SHP77 (cell line): Measurements from ENCODE around the gene EML6.

Experiments
- DNase-seq, 2 experiments: peaks; one replicate each; lab custom pipeline; 2025; lab: John Stamatoyannopoulos, UW

EML6 gene

GRCh38 chr2:54945391-54946219, 222.1 kb downstream of the EML6 start:
- DNase-seq = no peak

- DNase-seq = no peak
These were observed 222.9 kb downstream of the EML6 start for GRCh38 chr2:54946220-54946805.

- DNase-seq = no peak
These were observed 223.7 kb downstream of the EML6 start for GRCh38 chr2:54947136-54947535.

GRCh38 chr2:54947646-54948045, 224.2 kb downstream of the EML6 start:
- DNase-seq = no peak

- no peak for DNase-seq
These were observed 224.7 kb downstream of the EML6 start for GRCh38 chr2:54948120-54948519.

- DNase-seq = no peak
These were observed 226.0 kb downstream of the EML6 start for GRCh38 chr2:54949431-54949830.

GRCh38 chr2:54950811-54951210, 227.3 kb downstream of the EML6 start:
- no peak for DNase-seq

- no peak for DNase-seq
These were observed 229.0 kb downstream of the EML6 start for GRCh38 chr2:54952425-54952824.

- no peak for DNase-seq
These were observed 229.6 kb downstream of the EML6 start for GRCh38 chr2:54952978-54953456.

GRCh38 chr2:54954158-54954557, 230.7 kb downstream of the EML6 start:
- no peak for DNase-seq

GRCh38 chr2:54954705-54955357, 231.4 kb downstream of the EML6 start:
- DNase-seq = no peak

- no peak for DNase-seq
These were observed 232.1 kb downstream of the EML6 start for GRCh38 chr2:54955358-54956110.

- DNase-seq = no peak
These were observed 232.7 kb downstream of the EML6 start for GRCh38 chr2:54956111-54956627.

- peak; percentile 47 to 48 for DNase-seq
These were observed 234.0 kb downstream of the EML6 start for GRCh38 chr2:54957321-54957999.

- no peak for DNase-seq
These were observed 235.4 kb downstream of the EML6 start for GRCh38 chr2:54958717-54959371.

GRCh38 chr2:54960164-54960563, 236.7 kb downstream of the EML6 start:
- no peak for DNase-seq

- DNase-seq = no peak
These were observed 239.0 kb downstream of the EML6 start for GRCh38 chr2:54962511-54962910.

GRCh38 chr2:54962935-54963440, 239.5 kb downstream of the EML6 start:
- DNase-seq = no peak

GRCh38 chr2:54963476-54963875, 240.0 kb downstream of the EML6 start:
- DNase-seq = no peak

GRCh38 chr2:54964271-54964670, 240.8 kb downstream of the EML6 start:
- no peak for DNase-seq

- DNase-seq = no peak
These were observed 241.4 kb downstream of the EML6 start for GRCh38 chr2:54964816-54965215.
